Chondrocyte (in vitro differentiated cells): ENCODE results near the gene EFNA2. TPM values are rescaled to one million over a fixed set of nuclear protein-coding genes. Genes with fewer than 3 reads are reported as not detected.

Experiments
- DNase-seq: peaks from one replicate; pipeline ENCODE4 v3.0.0; 2021; ENCODE audit warnings: mixed read lengths, low spot score
- H3K27ac Mint-ChIP-seq: one replicate; pipeline ENCODE4 v1.8.0; 2021; ENCODE audit warnings: mild to moderate bottlenecking, moderate library complexity, mixed read lengths; ENCODE audit not compliant: unreplicated experiment
- H3K27me3 Mint-ChIP-seq: 2 replicates; pipeline ENCODE4 v1.8.0; 2021; ENCODE audit warnings: low read depth, mixed read lengths
- H3K36me3 Mint-ChIP-seq: 2 replicates; pipeline ENCODE4 v1.8.0; 2021; ENCODE audit warnings: low read depth, mixed read lengths
- H3K4me1 Mint-ChIP-seq: 2 replicates; pipeline ENCODE4 v1.8.0; 2021; ENCODE audit warnings: low read depth, mild to moderate bottlenecking, mixed read lengths
- H3K4me3 Mint-ChIP-seq: one replicate; pipeline ENCODE4 v1.8.0; 2021; ENCODE audit warnings: mild to moderate bottlenecking, moderate library complexity, mixed read lengths; ENCODE audit not compliant: unreplicated experiment
- H3K9me3 Mint-ChIP-seq: 2 replicates; pipeline ENCODE4 v1.8.0; 2021; ENCODE audit warnings: low read depth, mixed read lengths
- total RNA-seq: library from RNA; stranded (reverse); gene quantifications from 3 replicates; pipeline ENCODE4 v1.2.1, GENCODE V29; 2021
- TF ChIP-seq, protein P1 (sequence below): fragments of 200-600 bp; sonication (generic); IDR thresholded peaks from 2 replicates; pipeline ENCODE4 v1.5.0; 2021; ENCODE audit warnings: antibody characterized with exemption, mild to moderate bottlenecking, moderate library complexity

EFNA2 gene
- total RNA-seq, 1 donor from 2014 or later = 7.0 TPM

DNA sequence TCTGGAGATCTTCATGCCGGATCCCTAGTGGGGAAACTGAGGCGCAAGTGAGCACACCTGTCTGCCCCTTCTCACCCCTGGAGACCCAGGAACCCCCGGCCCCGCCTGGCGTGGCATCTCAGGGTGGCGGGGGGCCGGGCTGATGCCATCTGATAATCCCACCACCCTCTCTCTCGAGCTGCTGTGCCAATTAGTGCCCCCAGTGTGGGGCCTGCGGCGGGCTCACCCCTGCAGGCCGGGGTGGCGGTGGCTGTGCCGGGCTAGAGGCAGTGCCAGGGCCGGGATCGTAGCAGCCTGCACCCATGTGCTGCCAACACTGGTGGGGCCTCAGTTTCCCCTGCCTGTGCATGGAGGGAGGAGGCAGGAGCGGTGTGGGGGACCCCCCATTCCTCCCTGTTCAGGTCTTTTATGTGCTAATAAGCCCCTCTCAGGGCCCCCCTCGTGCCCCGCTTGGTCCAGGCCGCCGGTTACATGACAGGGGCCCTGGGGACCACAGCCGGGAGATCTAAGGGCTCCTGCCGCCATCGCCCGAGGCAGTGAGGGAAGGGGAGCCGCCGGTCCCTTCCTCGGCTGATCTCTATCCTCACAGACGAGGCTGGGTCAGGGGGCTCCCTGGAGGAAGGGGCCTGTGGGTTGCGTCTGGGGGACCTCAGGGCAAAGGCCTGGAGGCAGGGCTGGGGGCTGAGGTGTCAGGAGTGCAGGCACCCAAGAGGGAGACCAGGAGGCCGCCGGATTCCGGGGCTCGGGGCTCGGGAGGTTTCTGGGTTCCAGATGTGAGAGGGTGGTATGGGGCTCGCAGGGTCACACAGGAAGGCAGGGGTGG is 8.3 kb downstream of the EFNA2 start:
- Mint-ChIP-seq H3K9me3 (no peaks in the 10 kb centered on the region), H3K4me1 (no peaks in the 10 kb centered on the region), H3K27me3 (peaks cover 2% of the 10 kb centered on the region), H3K27ac (no peak overlapping the region), H3K4me3 (no peak overlapping the region), H3K36me3 (no peaks in the 10 kb centered on the region)
- DNase-seq = no peak
- TF ChIP-seq, protein P1, sequence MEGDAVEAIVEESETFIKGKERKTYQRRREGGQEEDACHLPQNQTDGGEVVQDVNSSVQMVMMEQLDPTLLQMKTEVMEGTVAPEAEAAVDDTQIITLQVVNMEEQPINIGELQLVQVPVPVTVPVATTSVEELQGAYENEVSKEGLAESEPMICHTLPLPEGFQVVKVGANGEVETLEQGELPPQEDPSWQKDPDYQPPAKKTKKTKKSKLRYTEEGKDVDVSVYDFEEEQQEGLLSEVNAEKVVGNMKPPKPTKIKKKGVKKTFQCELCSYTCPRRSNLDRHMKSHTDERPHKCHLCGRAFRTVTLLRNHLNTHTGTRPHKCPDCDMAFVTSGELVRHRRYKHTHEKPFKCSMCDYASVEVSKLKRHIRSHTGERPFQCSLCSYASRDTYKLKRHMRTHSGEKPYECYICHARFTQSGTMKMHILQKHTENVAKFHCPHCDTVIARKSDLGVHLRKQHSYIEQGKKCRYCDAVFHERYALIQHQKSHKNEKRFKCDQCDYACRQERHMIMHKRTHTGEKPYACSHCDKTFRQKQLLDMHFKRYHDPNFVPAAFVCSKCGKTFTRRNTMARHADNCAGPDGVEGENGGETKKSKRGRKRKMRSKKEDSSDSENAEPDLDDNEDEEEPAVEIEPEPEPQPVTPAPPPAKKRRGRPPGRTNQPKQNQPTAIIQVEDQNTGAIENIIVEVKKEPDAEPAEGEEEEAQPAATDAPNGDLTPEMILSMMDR = no peak

DNA sequence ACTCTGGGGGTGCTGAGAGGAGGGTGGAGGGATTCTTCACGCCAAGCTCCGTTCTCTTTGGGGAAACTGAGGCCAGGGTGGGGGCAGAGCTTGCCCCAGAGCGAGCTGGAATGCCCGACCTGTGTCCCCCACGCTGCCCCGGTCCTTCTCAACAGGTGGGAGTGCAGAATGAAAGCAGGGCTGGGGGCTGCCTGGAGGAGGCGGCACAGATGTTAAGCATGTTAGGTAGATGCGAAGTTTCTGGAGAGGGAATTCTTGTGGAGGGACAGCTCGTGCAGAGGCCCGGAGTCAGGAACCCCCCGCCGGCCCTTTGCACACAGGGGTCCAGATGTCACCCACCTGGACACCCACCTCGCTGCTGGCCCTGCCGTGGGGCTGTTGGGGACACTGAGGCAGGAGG is 9.0 kb downstream of the EFNA2 start:
- Mint-ChIP-seq H3K9me3 (no peaks in the 10 kb centered on the region), H3K4me1 (no peaks in the 10 kb centered on the region), H3K27me3 (peaks cover 2% of the 10 kb centered on the region), H3K27ac (no peak overlapping the region), H3K36me3 (no peaks in the 10 kb centered on the region), H3K4me3 (no peak overlapping the region)
- TF ChIP-seq, protein P1 = no peak
- no peak for DNase-seq

DNA sequence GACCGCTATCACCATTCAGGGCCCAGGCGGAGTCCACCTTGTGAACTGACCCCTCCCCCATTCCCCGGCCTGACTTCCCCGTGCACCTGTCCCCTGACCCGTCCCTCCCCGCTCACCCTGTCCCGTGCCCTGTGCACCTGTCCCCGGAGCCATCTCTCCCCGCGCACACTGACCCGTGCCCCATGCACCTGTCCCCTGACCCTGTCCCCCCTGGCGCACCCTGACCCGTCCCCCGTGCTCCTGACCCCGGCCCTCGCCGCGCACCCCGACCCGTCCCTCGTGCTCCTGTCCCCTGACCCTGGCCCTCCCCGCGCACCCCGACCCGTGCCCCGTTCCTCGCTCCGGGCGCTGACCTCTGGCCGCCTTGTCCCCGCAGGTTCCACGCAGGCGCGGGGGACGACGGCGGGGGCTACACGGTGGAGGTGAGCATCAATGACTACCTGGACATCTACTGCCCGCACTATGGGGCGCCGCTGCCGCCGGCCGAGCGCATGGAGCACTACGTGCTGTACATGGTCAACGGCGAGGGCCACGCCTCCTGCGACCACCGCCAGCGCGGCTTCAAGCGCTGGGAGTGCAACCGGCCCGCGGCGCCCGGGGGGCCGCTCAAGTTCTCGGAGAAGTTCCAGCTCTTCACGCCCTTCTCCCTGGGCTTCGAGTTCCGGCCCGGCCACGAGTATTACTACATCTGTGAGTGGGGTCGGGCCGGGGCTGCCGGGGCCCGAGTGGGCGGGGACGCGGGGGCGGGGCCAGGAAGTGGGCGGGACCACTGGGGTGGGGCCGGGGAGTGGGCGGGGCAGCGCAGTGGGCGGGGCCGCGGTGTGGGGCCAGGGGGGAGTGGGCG is 9.7 kb downstream of the EFNA2 start:
- peaks cover 2% of the 10 kb centered on the region for H3K27me3 Mint-ChIP-seq
- H3K27ac Mint-ChIP-seq = no peak overlapping the region
- no peak for DNase-seq
- H3K9me3 Mint-ChIP-seq = no peaks in the 10 kb centered on the region
- no peak overlapping the region for H3K4me3 Mint-ChIP-seq
- H3K36me3 Mint-ChIP-seq = no peaks in the 10 kb centered on the region
- H3K4me1 Mint-ChIP-seq = no peaks in the 10 kb centered on the region
- TF ChIP-seq, protein P1 = no peak

DNA sequence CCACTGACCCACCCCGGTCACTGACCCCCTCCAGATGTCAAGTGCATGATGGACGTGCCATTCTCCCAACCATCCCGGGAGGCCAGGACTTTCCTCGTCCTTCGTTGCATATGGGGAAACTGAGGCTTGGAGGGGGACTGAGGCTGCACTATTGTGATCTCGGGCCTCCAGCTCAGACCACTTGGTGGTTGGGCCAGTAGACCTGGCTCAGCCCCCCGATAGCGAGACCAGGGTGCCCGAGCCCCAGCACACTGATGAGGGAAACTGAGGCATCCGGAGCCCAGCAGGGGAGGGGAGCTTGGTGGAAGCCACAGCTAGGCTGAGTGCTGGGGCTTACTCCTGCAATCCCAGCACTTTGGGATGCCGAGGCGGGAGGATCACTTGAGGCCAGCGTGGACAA is 10.4 kb downstream of the EFNA2 start:
- no peak overlapping the region for H3K27ac Mint-ChIP-seq
- peaks cover 2% of the 10 kb centered on the region for H3K27me3 Mint-ChIP-seq
- no peaks in the 10 kb centered on the region for H3K36me3 Mint-ChIP-seq
- no peak for DNase-seq
- no peaks in the 10 kb centered on the region for H3K9me3 Mint-ChIP-seq
- no peak overlapping the region for H3K4me3 Mint-ChIP-seq
- no peaks in the 10 kb centered on the region for H3K4me1 Mint-ChIP-seq
- TF ChIP-seq, protein P1 = no peak

DNA sequence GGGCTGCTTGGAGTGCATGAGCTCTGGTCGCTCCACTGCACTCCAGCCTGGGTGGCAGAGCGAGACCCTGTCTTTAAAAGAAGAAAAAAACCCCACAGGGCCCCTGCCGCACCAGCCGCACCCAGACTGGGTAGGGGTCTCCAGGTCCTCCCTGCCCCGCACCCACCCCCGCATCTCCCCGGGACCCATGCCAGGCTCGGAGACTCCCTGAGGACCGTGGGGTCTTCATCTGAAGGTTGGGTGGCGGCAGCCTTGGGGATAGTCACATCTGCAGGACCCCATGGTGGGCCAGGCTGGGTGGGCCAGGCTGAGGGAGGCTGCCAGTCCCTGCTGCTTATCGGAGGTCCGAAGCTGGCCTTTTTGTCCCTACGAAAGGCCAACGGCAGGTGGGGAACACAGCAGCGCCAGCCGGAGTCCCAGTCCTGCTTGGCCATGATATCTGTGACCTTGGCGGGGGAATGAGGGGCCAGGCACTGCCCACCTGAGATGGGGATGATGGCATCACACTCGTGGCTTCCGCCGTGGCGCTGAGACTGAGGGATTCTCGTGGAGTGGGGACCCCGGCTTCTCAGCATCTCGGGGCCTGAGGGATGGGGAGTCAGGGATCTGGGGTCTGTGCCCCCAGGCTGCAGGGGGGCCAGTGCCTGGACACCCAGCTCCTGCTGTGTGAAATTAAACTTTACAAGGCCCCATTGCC is 11.1 kb downstream of the EFNA2 start:
- H3K4me3 Mint-ChIP-seq = no peak overlapping the region
- TF ChIP-seq, protein P1 = no peak
- no peaks in the 10 kb centered on the region for H3K4me1 Mint-ChIP-seq
- H3K36me3 Mint-ChIP-seq = no peaks in the 10 kb centered on the region
- H3K9me3 Mint-ChIP-seq = no peaks in the 10 kb centered on the region
- DNase-seq = no peak
- H3K27me3 Mint-ChIP-seq = peaks cover 2% of the 10 kb centered on the region
- no peak overlapping the region for H3K27ac Mint-ChIP-seq
